ENCODE data around the gene FLOT1.

The FLOT1 gene

DNA sequence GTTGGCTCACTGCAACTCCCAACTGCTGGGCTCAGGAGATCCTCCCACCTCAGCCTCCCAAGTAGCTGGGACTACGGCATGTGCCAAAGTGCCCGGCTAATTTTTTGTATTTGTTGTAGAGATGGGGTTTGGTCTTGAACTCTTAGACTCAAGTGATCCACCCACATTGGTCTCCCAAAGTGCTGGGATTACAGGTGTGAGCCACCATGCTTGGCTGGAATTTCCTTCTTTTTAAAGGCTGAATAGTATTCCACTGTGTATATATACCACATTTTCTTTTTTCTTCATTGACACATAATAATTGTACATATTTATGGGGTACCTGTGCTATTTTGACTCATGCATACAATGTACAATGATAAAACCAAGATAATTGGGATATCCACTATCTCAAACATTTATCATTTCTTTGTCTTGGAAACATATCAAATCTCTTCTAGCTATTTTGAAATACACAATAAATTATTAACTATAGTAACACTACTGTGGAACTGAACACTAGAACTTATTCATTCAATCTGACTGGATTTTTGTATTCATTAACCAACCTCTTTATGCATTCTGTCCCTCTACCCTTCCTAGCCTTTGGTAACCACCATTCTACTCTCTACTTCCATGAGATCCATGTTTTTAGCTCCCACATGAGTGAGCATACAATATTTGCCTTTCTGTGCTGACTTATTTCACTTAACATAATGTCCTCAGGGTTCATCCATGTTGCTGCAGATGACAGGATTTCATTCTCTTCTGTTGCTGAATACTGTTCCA, 33.2 kb downstream of the FLOT1 start:
- CTCF ChIA-PET = interaction anchor here (0.5 to 0.7 kb wide), 2 partner anchors 21 to 24 kb away, joined by 3 to 5 read pairs; no protein-coding TSS in a partner anchor
- TF ChIP-seq ARNT (IDR thresholded peaks at IDR 0.05) (no peak), ZNF384 (IDR thresholded peaks at IDR 0.05) (no peak), NFRKB (IDR thresholded peaks at IDR 0.05) (no peak), SUZ12 (IDR thresholded peaks at IDR 0.05) (no peak), FOXM1 (IDR thresholded peaks at IDR 0.05; ENCODE audit: borderline replicate concordance) (no peak), TARDBP (IDR thresholded peaks at IDR 0.05) (no peak), BHLHE40 (IDR thresholded peaks at IDR 0.05; ENCODE audit: borderline replicate concordance) (no peak), FOXA1 (IDR thresholded peaks at IDR 0.05) (no peak), SP1 (IDR thresholded peaks at IDR 0.05) (no peak), LEF1 (IDR thresholded peaks at IDR 0.05; ENCODE audit: borderline replicate concordance) (no peak), ELF4 (IDR thresholded peaks at IDR 0.05) (no peak), FOXK2 (IDR thresholded peaks at IDR 0.05) (no peak), L3MBTL2 (conservative IDR thresholded peaks at IDR 0.05) (no peak), HDGF (IDR thresholded peaks at IDR 0.05; ENCODE audit: borderline replicate concordance) (no peak), CTBP1 (IDR thresholded peaks at IDR 0.05; ENCODE audit: borderline replicate concordance) (no peak)
- TF ChIP-seq, protein P1, sequence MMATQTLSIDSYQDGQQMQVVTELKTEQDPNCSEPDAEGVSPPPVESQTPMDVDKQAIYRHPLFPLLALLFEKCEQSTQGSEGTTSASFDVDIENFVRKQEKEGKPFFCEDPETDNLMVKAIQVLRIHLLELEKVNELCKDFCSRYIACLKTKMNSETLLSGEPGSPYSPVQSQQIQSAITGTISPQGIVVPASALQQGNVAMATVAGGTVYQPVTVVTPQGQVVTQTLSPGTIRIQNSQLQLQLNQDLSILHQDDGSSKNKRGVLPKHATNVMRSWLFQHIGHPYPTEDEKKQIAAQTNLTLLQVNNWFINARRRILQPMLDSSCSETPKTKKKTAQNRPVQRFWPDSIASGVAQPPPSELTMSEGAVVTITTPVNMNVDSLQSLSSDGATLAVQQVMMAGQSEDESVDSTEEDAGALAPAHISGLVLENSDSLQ (IDR thresholded peaks at IDR 0.05) = no peak
- POLR2A ChIA-PET = interaction anchor here (1.3 to 4.3 kb wide), 3 partner anchors 8 to 19 kb away, joined by 4 to 25 read pairs (median 17); partner anchors contain the start of genes MDC1 and NRM
- no peak for DNase-seq (ENCODE audit: extremely low spot score)

DNA sequence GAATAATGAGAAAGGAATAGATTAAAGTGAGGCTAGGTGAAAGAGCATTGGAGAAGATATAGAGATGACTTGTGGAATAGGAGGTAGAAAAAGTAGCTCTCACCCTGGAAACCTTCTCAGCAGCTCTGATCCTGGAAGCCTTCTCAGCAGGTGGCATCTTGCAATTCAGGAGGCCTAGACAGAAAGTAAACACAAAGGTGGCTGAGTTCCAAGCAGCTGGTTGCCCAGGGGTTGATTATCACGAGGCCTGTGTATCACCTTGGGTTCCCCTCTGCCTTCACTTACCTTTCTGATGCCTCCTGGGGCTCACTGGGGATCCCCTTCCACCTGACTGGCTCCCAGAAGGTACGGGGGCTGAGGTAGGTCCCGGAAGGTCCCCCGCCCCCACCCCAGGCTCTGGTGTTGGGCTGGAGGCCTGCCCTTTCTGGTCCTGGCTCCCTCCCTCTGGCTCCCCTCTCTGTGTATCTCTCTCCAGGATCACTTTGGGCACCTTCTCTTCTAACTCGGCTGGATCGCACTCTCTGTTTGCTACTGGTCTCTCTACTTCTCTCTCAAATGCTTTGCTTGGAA, 35.1 kb downstream of the FLOT1 start:
- POLR2A ChIA-PET = interaction anchor here (3.5 to 4.3 kb wide), 2 partner anchors 10 to 17 kb away, joined by 17 to 25 read pairs; partner anchors contain the start of genes MDC1 and NRM
- DNase-seq (ENCODE audit: extremely low spot score) = no peak
- CTCF ChIA-PET = interaction anchor here (1.2 kb wide), 1 partner anchor 24 kb away, joined by 7 read pairs; no protein-coding TSS in a partner anchor
- no peak for TF ChIP-seq ARNT (IDR thresholded peaks at IDR 0.05)

DNA sequence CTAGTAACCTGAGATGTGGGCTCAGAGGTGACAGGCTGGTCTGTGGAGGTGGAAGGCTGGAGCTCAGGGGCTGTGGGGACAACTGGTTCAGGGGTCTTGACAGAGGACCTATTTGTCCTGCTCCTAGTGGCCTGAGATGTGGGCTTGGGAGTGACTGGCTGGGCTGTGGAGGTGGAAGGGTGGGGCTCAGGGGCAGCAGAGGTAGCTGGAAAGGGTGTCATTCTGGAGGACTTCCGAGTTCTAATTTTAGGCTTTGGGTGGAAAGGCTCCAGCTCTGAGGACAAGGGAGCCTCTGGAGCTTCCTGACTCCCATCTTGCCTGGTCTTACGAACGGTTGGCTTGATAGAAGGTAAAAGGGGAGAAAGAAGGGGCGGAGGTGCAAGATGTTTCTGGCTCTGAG, 36.9 kb downstream of the FLOT1 start:
- CTCF ChIA-PET = interaction anchor here (1.6 kb wide), 1 partner anchor 27 kb away, joined by 4 read pairs; no protein-coding TSS in a partner anchor
- no peak for TF ChIP-seq FOXA1 (IDR thresholded peaks at IDR 0.05)
- TF ChIP-seq ZNF384 (IDR thresholded peaks at IDR 0.05) = no peak
- no peak for TF ChIP-seq TARDBP (IDR thresholded peaks at IDR 0.05)
- TF ChIP-seq SUZ12 (IDR thresholded peaks at IDR 0.05) = no peak
- TF ChIP-seq SP1 (IDR thresholded peaks at IDR 0.05) = no peak
- TF ChIP-seq ARNT (IDR thresholded peaks at IDR 0.05) = no peak
- no peak for TF ChIP-seq L3MBTL2 (conservative IDR thresholded peaks at IDR 0.05)
- no peak for TF ChIP-seq FOXM1 (IDR thresholded peaks at IDR 0.05; ENCODE audit: borderline replicate concordance)
- TF ChIP-seq BHLHE40 (IDR thresholded peaks at IDR 0.05; ENCODE audit: borderline replicate concordance) = no peak
- no peak for TF ChIP-seq ELF4 (IDR thresholded peaks at IDR 0.05)
- TF ChIP-seq, protein P1 (IDR thresholded peaks at IDR 0.05) = no peak
- no peak for TF ChIP-seq CTBP1 (IDR thresholded peaks at IDR 0.05; ENCODE audit: borderline replicate concordance)
- TF ChIP-seq LEF1 (IDR thresholded peaks at IDR 0.05; ENCODE audit: borderline replicate concordance) = no peak
- no peak for TF ChIP-seq HDGF (IDR thresholded peaks at IDR 0.05; ENCODE audit: borderline replicate concordance)
- no peak for TF ChIP-seq FOXK2 (IDR thresholded peaks at IDR 0.05)
- POLR2A ChIA-PET = interaction anchor here (1.1 to 4.3 kb wide), 4 partner anchors 9 to 15 kb away, joined by 3 to 42 read pairs (median 10); partner anchors contain the start of genes MDC1 and NRM
- no peak for DNase-seq (ENCODE audit: extremely low spot score)

DNA sequence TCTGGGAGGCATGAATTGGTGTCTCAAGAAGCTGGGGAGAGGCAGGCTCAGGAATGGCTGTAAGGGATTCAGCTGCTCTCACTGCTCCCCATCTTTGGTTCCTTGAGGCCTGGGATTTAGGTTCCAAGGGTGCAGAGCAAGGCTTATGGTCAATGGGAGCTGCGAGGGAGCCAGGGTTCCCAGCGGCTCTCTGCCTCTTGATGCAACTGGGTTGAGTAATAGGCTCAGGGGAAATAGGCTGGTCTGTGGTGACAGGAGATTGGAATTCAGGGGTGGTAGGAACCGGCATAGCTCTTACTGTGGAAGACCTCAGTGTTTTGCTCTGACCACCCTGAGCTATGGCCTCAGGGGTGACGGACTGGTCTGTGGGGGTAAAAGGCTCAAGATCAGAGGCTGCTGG, 38.7 kb downstream of the FLOT1 start:
- TF ChIP-seq, protein P1 (IDR thresholded peaks at IDR 0.05) = no peak
- TF ChIP-seq HDGF (IDR thresholded peaks at IDR 0.05; ENCODE audit: borderline replicate concordance) = no peak
- TF ChIP-seq SP1 (IDR thresholded peaks at IDR 0.05) = no peak
- TF ChIP-seq LEF1 (IDR thresholded peaks at IDR 0.05; ENCODE audit: borderline replicate concordance) = no peak
- no peak for TF ChIP-seq ZNF384 (IDR thresholded peaks at IDR 0.05)
- no peak for TF ChIP-seq TARDBP (IDR thresholded peaks at IDR 0.05)
- TF ChIP-seq NFRKB (IDR thresholded peaks at IDR 0.05) = no peak
- no peak for TF ChIP-seq CTBP1 (IDR thresholded peaks at IDR 0.05; ENCODE audit: borderline replicate concordance)
- no peak for TF ChIP-seq SUZ12 (IDR thresholded peaks at IDR 0.05)
- POLR2A ChIA-PET = interaction anchor here (0.7 to 4.3 kb wide), 9 partner anchors 8 to 88 kb away, joined by 3 to 42 read pairs (median 4); partner anchors contain the start of genes MDC1, NRM and TUBB
- no peak for DNase-seq (ENCODE audit: extremely low spot score)
- CTCF ChIA-PET = no interaction called here

DNA sequence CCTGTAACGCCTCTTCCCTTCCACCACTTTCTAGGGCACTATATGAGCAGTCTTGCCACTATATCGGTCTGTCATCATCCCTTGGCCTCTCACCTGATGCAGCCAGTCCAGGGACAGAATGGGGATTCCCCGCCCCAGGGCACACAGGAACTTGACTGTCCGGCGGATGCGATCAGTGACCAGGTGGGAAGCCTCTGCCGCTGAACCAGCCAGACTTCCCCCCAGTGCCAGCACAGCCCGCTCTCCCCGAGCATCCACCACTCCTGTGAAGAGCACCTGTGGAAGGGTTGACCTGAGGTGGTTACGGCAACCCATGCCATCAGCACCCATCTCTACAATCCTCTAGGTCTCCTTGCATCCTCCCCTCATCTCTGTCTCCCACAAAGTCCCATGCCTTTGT, 39.5 kb downstream of the FLOT1 start:
- ChIA-PET CTCF (no interaction called here), POLR2A (interaction anchor here (2.6 to 4.3 kb wide), 3 partner anchors 12 to 18 kb away, joined by 9 to 42 read pairs (median 9); partner anchors contain the start of genes MDC1, NRM and TUBB)
- DNase-seq (ENCODE audit: extremely low spot score) = no peak
- TF ChIP-seq L3MBTL2 (conservative IDR thresholded peaks at IDR 0.05) (no peak), SP1 (IDR thresholded peaks at IDR 0.05) (no peak), ARNT (IDR thresholded peaks at IDR 0.05) (no peak), FOXK2 (IDR thresholded peaks at IDR 0.05) (no peak), TARDBP (IDR thresholded peaks at IDR 0.05) (no peak), HDGF (IDR thresholded peaks at IDR 0.05; ENCODE audit: borderline replicate concordance) (no peak), SUZ12 (IDR thresholded peaks at IDR 0.05) (no peak), ZNF384 (IDR thresholded peaks at IDR 0.05) (no peak), NFRKB (IDR thresholded peaks at IDR 0.05) (no peak), BHLHE40 (IDR thresholded peaks at IDR 0.05; ENCODE audit: borderline replicate concordance) (no peak), ELF4 (IDR thresholded peaks at IDR 0.05) (no peak), FOXA1 (IDR thresholded peaks at IDR 0.05) (no peak), LEF1 (IDR thresholded peaks at IDR 0.05; ENCODE audit: borderline replicate concordance) (no peak), CTBP1 (IDR thresholded peaks at IDR 0.05; ENCODE audit: borderline replicate concordance) (no peak), FOXM1 (IDR thresholded peaks at IDR 0.05; ENCODE audit: borderline replicate concordance) (no peak)
- TF ChIP-seq, protein P1 (IDR thresholded peaks at IDR 0.05) = no peak

Measured in HEK293T (cell line).